SH-SY5Y (cell line): Measurements from ENCODE around the gene FBXW7.

Experiments
- GATA2 ChIP-seq: IDR thresholded peaks from 2 replicates; pipeline ENCODE4 v1.6.1; 2011; ENCODE audit warnings: mild to moderate bottlenecking, low read depth, low read length
- GATA3 ChIP-seq: IDR thresholded peaks from 2 replicates; pipeline ENCODE4 v1.6.1; 2011; ENCODE audit warnings: low read depth, mild to moderate bottlenecking, low read length, moderate library complexity

GRCh38 chr4:152488246-152488645 is 47.6 kb downstream of the FBXW7 start:
- no peak for TF ChIP-seq GATA3
- no peak for TF ChIP-seq GATA2
